ENCODE results near the gene CNTN4.

Gene CNTN4

GRCh38 chr3:2862366-2862765 lies 763.7 kb downstream of the CNTN4 start:
- TF ChIP-seq CTCF (IDR thresholded peaks at IDR 0.05; ENCODE audit: low read depth, low read length): no peak
- H3K4me3 ChIP-seq (ENCODE audit: low read depth, low read length): no peak overlapping the region

GRCh38 chr3:2863127-2863526 lies 764.5 kb downstream of the CNTN4 start:
- H3K4me3 ChIP-seq (ENCODE audit: low read depth, low read length): no peak overlapping the region
- TF ChIP-seq CTCF (IDR thresholded peaks at IDR 0.05; ENCODE audit: low read depth, low read length): no peak

- no peak for TF ChIP-seq CTCF (IDR thresholded peaks at IDR 0.05; ENCODE audit: low read depth, low read length)
- no peak overlapping the region for H3K4me3 ChIP-seq (ENCODE audit: low read depth, low read length)
Observed at GRCh38 chr3:2869905-2870304, 771.2 kb downstream of the CNTN4 start.

GRCh38 chr3:2870724-2871333 lies 772.2 kb downstream of the CNTN4 start:
- H3K4me3 ChIP-seq (ENCODE audit: low read depth, low read length): no peak overlapping the region
- no peak for TF ChIP-seq CTCF (IDR thresholded peaks at IDR 0.05; ENCODE audit: low read depth, low read length)

- no peak overlapping the region for H3K4me3 ChIP-seq (ENCODE audit: low read depth, low read length)
- TF ChIP-seq CTCF (IDR thresholded peaks at IDR 0.05; ENCODE audit: low read depth, low read length): no peak
Observed at GRCh38 chr3:2872884-2873283, 774.2 kb downstream of the CNTN4 start.

- TF ChIP-seq CTCF (IDR thresholded peaks at IDR 0.05; ENCODE audit: low read depth, low read length): no peak
- no peak overlapping the region for H3K4me3 ChIP-seq (ENCODE audit: low read depth, low read length)
Observed at GRCh38 chr3:2873986-2874385, 775.3 kb downstream of the CNTN4 start.

- no peak overlapping the region for H3K4me3 ChIP-seq (ENCODE audit: low read depth, low read length)
- no peak for TF ChIP-seq CTCF (IDR thresholded peaks at IDR 0.05; ENCODE audit: low read depth, low read length)
Observed at GRCh38 chr3:2875699-2876098, 777.0 kb downstream of the CNTN4 start.

All from WI38 (cell line).